ENCODE data around the gene SMARCAL1.

SMARCAL1 gene

DNA sequence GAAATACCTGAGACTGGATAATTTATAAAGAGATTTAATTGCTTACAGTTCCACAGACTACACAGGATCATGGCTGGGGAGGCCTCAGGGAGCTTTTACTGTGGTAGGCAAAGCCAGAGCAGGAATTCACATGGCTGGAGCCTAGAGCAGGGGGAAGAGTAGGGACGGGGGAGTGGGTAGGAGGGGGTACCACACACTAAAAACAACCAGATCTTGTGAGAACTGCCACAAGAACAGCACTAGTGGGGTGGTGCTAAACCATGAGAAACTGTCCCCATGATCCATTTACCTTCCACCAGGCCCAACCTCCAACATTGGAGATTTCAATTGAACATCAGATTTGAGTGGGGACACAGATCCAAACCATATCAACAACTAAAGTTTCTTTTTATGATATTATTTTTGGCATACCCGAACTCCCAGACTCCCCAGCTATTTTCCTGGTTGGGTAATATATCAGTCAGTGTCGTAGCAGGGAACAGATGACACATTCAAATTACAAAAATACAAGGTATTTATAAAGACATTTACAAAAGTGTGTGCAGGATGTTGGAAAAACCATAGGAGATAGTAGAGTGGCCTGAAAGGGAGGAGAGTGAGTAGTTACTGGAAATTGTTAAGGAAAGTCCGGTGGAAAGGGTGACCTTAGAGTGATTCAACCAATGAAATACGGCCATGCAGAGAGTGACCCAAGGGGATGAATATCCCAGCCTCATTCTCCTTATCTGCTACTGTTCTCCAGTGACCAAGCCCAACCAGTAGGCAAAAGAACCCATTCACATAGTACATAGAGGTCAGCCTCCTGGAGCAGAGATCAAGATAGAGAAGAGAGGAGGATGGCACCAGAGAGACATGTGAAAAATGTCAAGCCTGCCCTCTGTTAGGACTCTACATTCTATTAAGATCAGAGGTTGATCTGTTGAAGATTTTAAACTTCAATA lies 95.2 kb downstream of the SMARCAL1 start:
- no peak for TF ChIP-seq SIN3A (IDR thresholded peaks at IDR 0.05; ENCODE audit: borderline replicate concordance, insufficient read depth, low read length)
- TF ChIP-seq, protein P1, sequence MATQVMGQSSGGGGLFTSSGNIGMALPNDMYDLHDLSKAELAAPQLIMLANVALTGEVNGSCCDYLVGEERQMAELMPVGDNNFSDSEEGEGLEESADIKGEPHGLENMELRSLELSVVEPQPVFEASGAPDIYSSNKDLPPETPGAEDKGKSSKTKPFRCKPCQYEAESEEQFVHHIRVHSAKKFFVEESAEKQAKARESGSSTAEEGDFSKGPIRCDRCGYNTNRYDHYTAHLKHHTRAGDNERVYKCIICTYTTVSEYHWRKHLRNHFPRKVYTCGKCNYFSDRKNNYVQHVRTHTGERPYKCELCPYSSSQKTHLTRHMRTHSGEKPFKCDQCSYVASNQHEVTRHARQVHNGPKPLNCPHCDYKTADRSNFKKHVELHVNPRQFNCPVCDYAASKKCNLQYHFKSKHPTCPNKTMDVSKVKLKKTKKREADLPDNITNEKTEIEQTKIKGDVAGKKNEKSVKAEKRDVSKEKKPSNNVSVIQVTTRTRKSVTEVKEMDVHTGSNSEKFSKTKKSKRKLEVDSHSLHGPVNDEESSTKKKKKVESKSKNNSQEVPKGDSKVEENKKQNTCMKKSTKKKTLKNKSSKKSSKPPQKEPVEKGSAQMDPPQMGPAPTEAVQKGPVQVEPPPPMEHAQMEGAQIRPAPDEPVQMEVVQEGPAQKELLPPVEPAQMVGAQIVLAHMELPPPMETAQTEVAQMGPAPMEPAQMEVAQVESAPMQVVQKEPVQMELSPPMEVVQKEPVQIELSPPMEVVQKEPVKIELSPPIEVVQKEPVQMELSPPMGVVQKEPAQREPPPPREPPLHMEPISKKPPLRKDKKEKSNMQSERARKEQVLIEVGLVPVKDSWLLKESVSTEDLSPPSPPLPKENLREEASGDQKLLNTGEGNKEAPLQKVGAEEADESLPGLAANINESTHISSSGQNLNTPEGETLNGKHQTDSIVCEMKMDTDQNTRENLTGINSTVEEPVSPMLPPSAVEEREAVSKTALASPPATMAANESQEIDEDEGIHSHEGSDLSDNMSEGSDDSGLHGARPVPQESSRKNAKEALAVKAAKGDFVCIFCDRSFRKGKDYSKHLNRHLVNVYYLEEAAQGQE (IDR thresholded peaks at IDR 0.05; ENCODE audit: insufficient read depth in 1 of 2, low read depth in 2 of 2, low read length in 2 of 2), result no peak
- no peak for TF ChIP-seq FOXP2 (optimal IDR thresholded peaks at IDR 0.05; ENCODE audit: borderline replicate concordance, extremely low read depth, extremely low read length, insufficient read depth)
- no peak for TF ChIP-seq TAF1 (IDR thresholded peaks at IDR 0.05; ENCODE audit: borderline replicate concordance, insufficient read depth, low read length)
- TF ChIP-seq POLR2AphosphoS5 (IDR thresholded peaks at IDR 0.05; ENCODE audit: low read depth, low read length), result no peak

DNA sequence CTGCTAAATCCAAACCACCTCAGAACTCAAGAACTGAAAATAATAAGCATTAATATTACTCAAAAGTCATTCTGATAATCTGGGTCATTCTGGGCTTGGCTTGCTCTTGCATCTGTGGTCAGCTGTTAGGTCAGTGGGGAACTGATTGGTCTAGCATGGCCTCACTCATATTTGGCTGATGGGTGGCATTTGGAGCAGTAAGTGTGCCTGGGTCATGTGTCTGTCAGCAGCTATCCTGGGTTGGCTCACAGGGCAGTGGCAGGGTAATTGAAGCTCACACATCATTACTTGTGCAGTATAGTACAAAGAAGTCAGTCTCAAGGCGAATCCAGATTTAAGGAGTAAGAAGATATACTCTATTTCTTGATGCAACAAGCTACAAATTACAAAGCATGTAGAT lies 95.9 kb downstream of the SMARCAL1 start:
- TF ChIP-seq FOXP2 (optimal IDR thresholded peaks at IDR 0.05; ENCODE audit: borderline replicate concordance, extremely low read depth, extremely low read length, insufficient read depth) (no peak), TAF1 (IDR thresholded peaks at IDR 0.05; ENCODE audit: borderline replicate concordance, insufficient read depth, low read length) (no peak), SIN3A (IDR thresholded peaks at IDR 0.05; ENCODE audit: borderline replicate concordance, insufficient read depth, low read length) (no peak)

DNA sequence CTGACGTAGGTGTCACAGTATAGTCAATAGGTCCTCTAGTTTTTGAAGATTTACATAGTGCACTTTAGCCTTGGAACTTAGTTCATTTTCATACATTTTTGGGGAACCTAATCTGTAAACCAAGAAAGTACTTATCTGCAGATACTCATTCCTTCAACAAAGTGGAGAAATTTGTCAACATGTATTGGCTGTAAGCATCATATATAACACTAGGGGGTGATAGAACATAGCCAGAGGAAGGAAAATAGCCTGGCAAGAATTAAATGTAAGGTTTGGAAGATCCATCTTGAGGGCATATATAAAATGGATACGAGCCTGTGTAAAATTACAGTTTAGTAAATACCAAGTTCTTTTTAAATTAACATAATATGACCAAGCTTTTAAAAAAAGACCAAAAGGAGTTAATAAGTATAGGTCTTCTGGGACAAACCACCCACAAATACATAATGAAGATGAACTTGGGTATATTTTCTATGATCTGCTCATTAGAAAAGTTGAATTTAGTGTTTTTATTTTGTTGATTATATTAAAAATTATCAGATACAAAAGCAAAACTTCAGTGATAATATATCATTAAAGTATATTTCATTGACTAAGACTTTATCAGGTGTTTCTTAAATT lies 104.6 kb downstream of the SMARCAL1 start:
- TF ChIP-seq TAF1 (IDR thresholded peaks at IDR 0.05; ENCODE audit: borderline replicate concordance, insufficient read depth, low read length), result no peak

DNA sequence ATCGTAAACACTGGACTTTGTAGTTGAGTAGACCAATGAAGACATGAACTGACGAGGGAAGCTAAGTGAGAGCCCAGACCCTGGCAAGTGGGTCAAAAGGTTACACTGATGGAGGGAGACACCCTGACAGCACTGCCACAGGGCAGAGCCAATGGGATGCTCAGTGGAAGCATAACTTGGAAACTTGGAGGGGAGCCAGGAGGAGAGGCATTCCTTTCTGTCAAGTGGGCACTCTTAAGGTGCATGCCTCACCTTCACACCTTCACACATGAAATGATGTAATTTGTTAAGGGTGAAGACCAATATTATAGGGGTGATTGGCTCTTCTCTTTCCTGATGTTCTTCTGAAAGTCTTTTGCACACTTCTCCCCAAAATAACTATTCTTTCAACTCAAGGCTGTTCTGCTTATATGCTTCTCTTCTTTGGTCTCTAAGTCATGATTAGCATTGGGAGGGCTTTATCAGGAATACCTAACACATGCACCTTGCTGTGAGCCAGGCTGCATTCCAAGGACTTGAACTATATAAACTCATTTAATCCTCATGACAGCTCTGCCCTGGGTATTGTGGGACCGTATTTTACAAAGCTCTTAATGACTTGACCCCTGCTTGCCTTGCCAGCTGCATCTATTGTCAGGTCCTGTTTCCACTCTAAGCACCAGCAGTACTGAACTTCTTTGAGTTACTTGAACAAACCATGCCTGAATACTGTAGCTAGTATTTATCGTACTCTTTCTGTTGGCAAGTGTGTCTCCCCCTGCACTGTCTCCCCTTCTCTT lies 105.4 kb downstream of the SMARCAL1 start:
- TF ChIP-seq FOXP2 (optimal IDR thresholded peaks at IDR 0.05; ENCODE audit: borderline replicate concordance, extremely low read depth, extremely low read length, insufficient read depth), result no peak

DNA sequence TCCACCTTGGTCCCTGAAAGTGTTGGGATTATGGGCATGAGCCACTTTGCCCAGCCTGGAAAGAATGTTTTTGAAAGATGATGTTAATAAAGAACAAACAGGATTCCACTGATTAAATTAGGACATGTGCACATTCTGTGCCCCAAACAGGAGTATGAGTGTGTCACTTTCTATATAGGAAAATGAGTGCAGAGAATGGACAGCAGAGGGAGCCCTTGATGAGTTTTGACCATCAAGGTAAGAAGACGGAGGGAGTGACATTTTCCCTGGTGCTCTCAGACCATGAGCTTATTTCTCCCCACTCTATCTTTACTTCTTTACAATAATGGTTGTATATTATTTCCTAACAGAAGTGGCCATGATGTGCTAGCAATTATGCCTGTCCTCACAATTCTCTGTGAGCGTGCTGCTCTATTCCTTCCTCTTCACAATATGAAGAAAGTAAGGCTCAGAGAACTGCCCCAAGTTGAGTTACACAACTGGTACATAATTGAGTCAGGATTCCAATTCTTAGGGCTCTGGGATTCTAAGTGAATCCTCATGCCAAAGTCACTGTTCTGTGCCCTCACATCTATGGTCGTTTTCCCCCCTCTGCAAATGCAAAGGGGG lies 107.0 kb downstream of the SMARCAL1 start:
- TF ChIP-seq TAF1 (IDR thresholded peaks at IDR 0.05; ENCODE audit: borderline replicate concordance, insufficient read depth, low read length), result no peak
- no peak for TF ChIP-seq FOXP2 (optimal IDR thresholded peaks at IDR 0.05; ENCODE audit: borderline replicate concordance, extremely low read depth, extremely low read length, insufficient read depth)
- TF ChIP-seq SIN3A (IDR thresholded peaks at IDR 0.05; ENCODE audit: borderline replicate concordance, insufficient read depth, low read length), result no peak
- TF ChIP-seq, protein P1 (IDR thresholded peaks at IDR 0.05; ENCODE audit: insufficient read depth in 1 of 2, low read depth in 2 of 2, low read length in 2 of 2), result no peak
- no peak for TF ChIP-seq POLR2AphosphoS5 (IDR thresholded peaks at IDR 0.05; ENCODE audit: low read depth, low read length)

DNA sequence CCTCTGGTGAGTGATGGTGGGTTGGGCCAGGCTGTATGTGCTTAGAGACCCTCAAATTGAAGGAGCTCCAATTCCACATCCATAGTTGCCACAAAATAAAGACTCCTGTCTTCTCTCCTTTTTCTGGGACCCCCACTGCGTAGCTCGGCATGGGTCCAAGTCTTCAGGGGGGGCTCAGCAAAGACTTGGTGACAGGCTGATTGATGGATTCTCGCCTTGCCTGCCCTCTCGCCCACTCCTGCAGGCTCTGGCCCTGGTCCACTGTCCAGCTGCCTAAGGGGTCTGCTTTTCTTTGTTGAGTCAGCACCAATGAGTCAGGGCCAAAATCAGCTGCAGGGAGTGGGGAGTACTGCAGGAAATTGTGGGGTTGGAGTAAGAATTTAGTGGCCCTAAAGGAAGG lies 107.8 kb downstream of the SMARCAL1 start:
- TF ChIP-seq SIN3A (IDR thresholded peaks at IDR 0.05; ENCODE audit: borderline replicate concordance, insufficient read depth, low read length), result no peak
- no peak for TF ChIP-seq FOXP2 (optimal IDR thresholded peaks at IDR 0.05; ENCODE audit: borderline replicate concordance, extremely low read depth, extremely low read length, insufficient read depth)
- TF ChIP-seq TAF1 (IDR thresholded peaks at IDR 0.05; ENCODE audit: borderline replicate concordance, insufficient read depth, low read length), result no peak
- no peak for TF ChIP-seq POLR2AphosphoS5 (IDR thresholded peaks at IDR 0.05; ENCODE audit: low read depth, low read length)
- TF ChIP-seq, protein P1 (IDR thresholded peaks at IDR 0.05; ENCODE audit: insufficient read depth in 1 of 2, low read depth in 2 of 2, low read length in 2 of 2), result no peak

Measured in PFSK-1 (cell line).